Activated naive CD8-positive, alpha-beta T cell treated with anti-CD3 and anti-CD28 coated beads for 36 hours (primary cell): ENCODE measurements around the gene WFDC2. TPM values are rescaled to one million over a fixed set of nuclear protein-coding genes. Genes with fewer than 3 reads are reported as not detected.

Experiments
- DNase-seq: peaks from one replicate; pipeline ENCODE4 v3.0.0; 2021
- H3K27ac Mint-ChIP-seq: one replicate; pipeline ENCODE4 v1.8.0; 2022; ENCODE audit warnings: mild to moderate bottlenecking, moderate library complexity, mixed read lengths
- H3K27me3 Mint-ChIP-seq: one replicate; pipeline ENCODE4 v1.8.0; 2022; ENCODE audit warnings: mild to moderate bottlenecking, mixed read lengths
- H3K36me3 Mint-ChIP-seq: one replicate; pipeline ENCODE4 v1.8.0; 2021; ENCODE audit warnings: mild to moderate bottlenecking, mixed read lengths
- H3K4me1 Mint-ChIP-seq: one replicate; pipeline ENCODE4 v1.8.0; 2021; ENCODE audit warnings: mixed read lengths
- H3K4me3 Mint-ChIP-seq: one replicate; pipeline ENCODE4 v1.8.0; 2022; ENCODE audit warnings: mild to moderate bottlenecking, moderate library complexity, mixed read lengths
- H3K9me3 Mint-ChIP-seq: one replicate; pipeline ENCODE4 v1.8.0; 2022; ENCODE audit warnings: mixed read lengths
- total RNA-seq, 2 experiments: library from RNA; stranded (reverse); gene quantifications; one replicate each; pipeline ENCODE4 v1.2.3, GENCODE V29; 2021

The WFDC2 gene
- total RNA-seq, 2 experiments from 2014 or later: 0.98 TPM; not detected in 1

- DNase-seq: no peak
- Mint-ChIP-seq H3K9me3 (no peaks in the 10 kb centered on the region), H3K36me3 (no peaks in the 10 kb centered on the region), H3K27me3 (peaks cover 20% of the 10 kb centered on the region), H3K4me1 (peaks cover 26% of the 10 kb centered on the region), H3K27ac (no peak overlapping the region), H3K4me3 (no peak overlapping the region)
Measured at GRCh38 chr20:45441746-45442145, 27.8 kb upstream of the WFDC2 start.

GRCh38 chr20:45444050-45444449, 25.5 kb upstream of the WFDC2 start:
- no peak overlapping the region for H3K27ac Mint-ChIP-seq
- DNase-seq: peak; percentile 16

GRCh38 chr20:45445805-45446562, 23.6 kb upstream of the WFDC2 start:
- Mint-ChIP-seq H3K27ac (no peak overlapping the region), H3K27me3 (peaks cover 20% of the 10 kb centered on the region), H3K4me3 (no peak overlapping the region), H3K4me1 (peaks cover 22% of the 10 kb centered on the region), H3K36me3 (no peaks in the 10 kb centered on the region), H3K9me3 (no peaks in the 10 kb centered on the region)
- DNase-seq: peak; percentile 26

More at GRCh38 chr20:45444050-45444449, 25.5 kb upstream of the WFDC2 start:
- Mint-ChIP-seq H3K9me3 (no peaks in the 10 kb centered on the region), H3K27me3 (peaks cover 20% of the 10 kb centered on the region), H3K4me3 (no peak overlapping the region), H3K36me3 (no peaks in the 10 kb centered on the region), H3K4me1 (peaks cover 22% of the 10 kb centered on the region)

GRCh38 chr20:45448270-45448669, 21.3 kb upstream of the WFDC2 start:
- no peak overlapping the region for H3K4me3 Mint-ChIP-seq
- H3K27ac Mint-ChIP-seq: no peak overlapping the region
- no peak for DNase-seq
- H3K4me1 Mint-ChIP-seq: peaks cover 22% of the 10 kb centered on the region
- H3K36me3 Mint-ChIP-seq: no peaks in the 10 kb centered on the region
- no peaks in the 10 kb centered on the region for H3K9me3 Mint-ChIP-seq
- H3K27me3 Mint-ChIP-seq: peaks cover 20% of the 10 kb centered on the region

GRCh38 chr20:45449528-45449927, 20.0 kb upstream of the WFDC2 start:
- Mint-ChIP-seq H3K27me3 (peaks cover 12% of the 10 kb centered on the region), H3K4me1 (peaks cover 11% of the 10 kb centered on the region), H3K4me3 (no peak overlapping the region), H3K36me3 (no peaks in the 10 kb centered on the region), H3K9me3 (no peaks in the 10 kb centered on the region), H3K27ac (no peak overlapping the region)
- DNase-seq: no peak

GRCh38 chr20:45450097-45450818, 19.3 kb upstream of the WFDC2 start:
- peaks cover 8% of the 10 kb centered on the region for H3K27me3 Mint-ChIP-seq
- no peak for DNase-seq
- no peak overlapping the region for H3K27ac Mint-ChIP-seq
- no peak overlapping the region for H3K4me3 Mint-ChIP-seq
- no peaks in the 10 kb centered on the region for H3K9me3 Mint-ChIP-seq
- H3K4me1 Mint-ChIP-seq: peaks cover 6% of the 10 kb centered on the region
- H3K36me3 Mint-ChIP-seq: no peaks in the 10 kb centered on the region

GRCh38 chr20:45452238-45452637, 17.3 kb upstream of the WFDC2 start:
- Mint-ChIP-seq H3K27me3 (no peaks in the 10 kb centered on the region), H3K4me1 (no peaks in the 10 kb centered on the region), H3K4me3 (no peak overlapping the region), H3K27ac (no peak overlapping the region), H3K36me3 (no peaks in the 10 kb centered on the region), H3K9me3 (no peaks in the 10 kb centered on the region)
- no peak for DNase-seq

- no peak overlapping the region for H3K27ac Mint-ChIP-seq
- no peaks in the 10 kb centered on the region for H3K36me3 Mint-ChIP-seq
- H3K4me1 Mint-ChIP-seq: no peaks in the 10 kb centered on the region
- no peak overlapping the region for H3K4me3 Mint-ChIP-seq
- DNase-seq: no peak
- H3K27me3 Mint-ChIP-seq: no peaks in the 10 kb centered on the region
- no peaks in the 10 kb centered on the region for H3K9me3 Mint-ChIP-seq
Measured at GRCh38 chr20:45452772-45453691, 16.5 kb upstream of the WFDC2 start.

GRCh38 chr20:45456632-45457031, 12.9 kb upstream of the WFDC2 start:
- no peaks in the 10 kb centered on the region for H3K27me3 Mint-ChIP-seq
- no peak overlapping the region for H3K27ac Mint-ChIP-seq
- H3K9me3 Mint-ChIP-seq: no peaks in the 10 kb centered on the region

GRCh38 chr20:45459606-45460005, 9.9 kb upstream of the WFDC2 start:
- Mint-ChIP-seq H3K27me3 (no peaks in the 10 kb centered on the region), H3K27ac (no peak overlapping the region), H3K4me3 (no peak overlapping the region), H3K4me1 (peaks cover 5% of the 10 kb centered on the region), H3K36me3 (no peaks in the 10 kb centered on the region), H3K9me3 (no peaks in the 10 kb centered on the region)
- no peak for DNase-seq

More at GRCh38 chr20:45456632-45457031, 12.9 kb upstream of the WFDC2 start:
- Mint-ChIP-seq H3K4me1 (peaks cover 5% of the 10 kb centered on the region), H3K36me3 (no peaks in the 10 kb centered on the region), H3K4me3 (no peak overlapping the region)
- peak; percentile 23 for DNase-seq

GRCh38 chr20:45461225-45461624, 8.3 kb upstream of the WFDC2 start:
- peaks cover 2% of the 10 kb centered on the region for H3K27me3 Mint-ChIP-seq
- H3K36me3 Mint-ChIP-seq: no peaks in the 10 kb centered on the region
- H3K4me1 Mint-ChIP-seq: peaks cover 5% of the 10 kb centered on the region
- no peak overlapping the region for H3K4me3 Mint-ChIP-seq
- H3K27ac Mint-ChIP-seq: no peak overlapping the region
- H3K9me3 Mint-ChIP-seq: no peaks in the 10 kb centered on the region
- no peak for DNase-seq

- Mint-ChIP-seq H3K9me3 (no peaks in the 10 kb centered on the region), H3K27me3 (peaks cover 7% of the 10 kb centered on the region), H3K36me3 (no peaks in the 10 kb centered on the region), H3K4me1 (peaks cover 5% of the 10 kb centered on the region), H3K27ac (no peak overlapping the region), H3K4me3 (no peak overlapping the region)
- DNase-seq: no peak
Measured at GRCh38 chr20:45462711-45463509, 6.6 kb upstream of the WFDC2 start.

GRCh38 chr20:45463709-45464108, 5.8 kb upstream of the WFDC2 start:
- H3K4me1 Mint-ChIP-seq: peaks cover 5% of the 10 kb centered on the region
- no peak for DNase-seq
- no peaks in the 10 kb centered on the region for H3K36me3 Mint-ChIP-seq
- no peaks in the 10 kb centered on the region for H3K9me3 Mint-ChIP-seq
- no peak overlapping the region for H3K27ac Mint-ChIP-seq
- H3K27me3 Mint-ChIP-seq: peaks cover 13% of the 10 kb centered on the region
- no peak overlapping the region for H3K4me3 Mint-ChIP-seq

- Mint-ChIP-seq H3K27ac (no peak overlapping the region), H3K36me3 (no peaks in the 10 kb centered on the region), H3K9me3 (no peaks in the 10 kb centered on the region), H3K4me1 (peaks cover 7% of the 10 kb centered on the region), H3K27me3 (peaks cover 31% of the 10 kb centered on the region), H3K4me3 (no peak overlapping the region)
- no peak for DNase-seq
Measured at GRCh38 chr20:45465491-45466266, 3.9 kb upstream of the WFDC2 start.
